ENCODE results near the gene ZDHHC14.

DNA sequence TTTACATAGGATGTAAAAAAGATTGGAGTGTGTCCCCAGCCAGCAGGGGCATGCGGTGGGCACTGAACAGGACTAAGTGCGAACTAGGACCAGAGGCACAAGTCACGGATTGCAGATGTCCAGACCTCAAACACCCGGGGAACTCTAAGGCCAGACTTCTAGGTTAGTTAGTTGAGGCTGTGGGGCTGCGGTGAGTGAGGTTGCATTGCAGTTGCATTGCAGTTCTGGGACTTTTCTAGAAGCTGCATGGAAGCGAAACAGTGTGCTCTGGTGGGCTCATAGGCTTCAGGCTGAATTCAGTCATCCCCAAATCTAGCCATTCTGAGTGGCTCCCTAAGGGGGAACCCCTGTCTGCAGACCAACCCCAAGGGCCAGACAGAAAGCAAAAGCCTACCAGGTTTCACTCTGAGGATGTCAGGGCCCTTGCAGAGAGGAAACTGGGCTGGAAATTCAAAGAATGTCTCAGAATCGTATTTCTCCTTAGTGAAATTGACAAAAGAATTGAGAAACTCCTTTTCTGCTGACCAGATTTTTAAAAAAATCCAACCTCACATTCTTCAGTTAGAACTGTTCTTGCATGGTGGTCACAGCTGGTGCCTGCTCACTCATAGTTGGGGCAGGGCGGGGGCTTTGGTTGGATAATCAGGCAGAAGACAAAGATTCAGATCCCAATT, 182.8 kb downstream of the ZDHHC14 start:
- TF ChIP-seq, protein P1, sequence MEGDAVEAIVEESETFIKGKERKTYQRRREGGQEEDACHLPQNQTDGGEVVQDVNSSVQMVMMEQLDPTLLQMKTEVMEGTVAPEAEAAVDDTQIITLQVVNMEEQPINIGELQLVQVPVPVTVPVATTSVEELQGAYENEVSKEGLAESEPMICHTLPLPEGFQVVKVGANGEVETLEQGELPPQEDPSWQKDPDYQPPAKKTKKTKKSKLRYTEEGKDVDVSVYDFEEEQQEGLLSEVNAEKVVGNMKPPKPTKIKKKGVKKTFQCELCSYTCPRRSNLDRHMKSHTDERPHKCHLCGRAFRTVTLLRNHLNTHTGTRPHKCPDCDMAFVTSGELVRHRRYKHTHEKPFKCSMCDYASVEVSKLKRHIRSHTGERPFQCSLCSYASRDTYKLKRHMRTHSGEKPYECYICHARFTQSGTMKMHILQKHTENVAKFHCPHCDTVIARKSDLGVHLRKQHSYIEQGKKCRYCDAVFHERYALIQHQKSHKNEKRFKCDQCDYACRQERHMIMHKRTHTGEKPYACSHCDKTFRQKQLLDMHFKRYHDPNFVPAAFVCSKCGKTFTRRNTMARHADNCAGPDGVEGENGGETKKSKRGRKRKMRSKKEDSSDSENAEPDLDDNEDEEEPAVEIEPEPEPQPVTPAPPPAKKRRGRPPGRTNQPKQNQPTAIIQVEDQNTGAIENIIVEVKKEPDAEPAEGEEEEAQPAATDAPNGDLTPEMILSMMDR (IDR thresholded peaks at IDR 0.05) = no peak
- no peak for TF ChIP-seq POLR2A (IDR thresholded peaks at IDR 0.05)
- TF ChIP-seq EP300 (IDR thresholded peaks at IDR 0.05) = no peak
